ENCODE measurements around the gene FMNL2. TPM values are rescaled to one million over a fixed set of nuclear protein-coding genes. Genes with fewer than 3 reads are reported as not detected.

Gene FMNL2
- total RNA-seq, 1 donor = 24.2 TPM

GRCh38 chr2:152686321-152686720 lies 351.3 kb downstream of the FMNL2 start:
- Histone ChIP-seq H3K79me2 (ENCODE audit: insufficient read depth, low read length) (peaks cover 51% of the 10 kb centered on the region), H3K36me3 (ENCODE audit: insufficient read depth, low read length) (peaks cover 4% of the 10 kb centered on the region), H3K4me3 (ENCODE audit: insufficient read depth, low read length) (no peak overlapping the region), H3K4me1 (ENCODE audit: insufficient read depth, low read length) (no peaks in the 10 kb centered on the region), H4K20me1 (ENCODE audit: insufficient read depth, low read length) (no peaks in the 10 kb centered on the region), H3K4me2 (ENCODE audit: insufficient read depth, low read length) (no peak overlapping the region), H2AFZ (ENCODE audit: low read length) (no peak overlapping the region), H3K9me3 (ENCODE audit: low read depth, low read length) (no peaks in the 10 kb centered on the region), H3K27ac (ENCODE audit: low read depth, low read length) (no peak overlapping the region), H3K27me3 (ENCODE audit: insufficient read depth, low read length) (no peaks in the 10 kb centered on the region)
- TF ChIP-seq CTCF (IDR thresholded peaks at IDR 0.05; ENCODE audit: extremely low read depth, low read depth, low read length) = no peak
- DNase-seq (ENCODE audit: insufficient read length, low spot score, missing footprints) = no peak

GRCh38 chr2:152693033-152693432 lies 358.1 kb downstream of the FMNL2 start:
- Histone ChIP-seq H3K4me2 (ENCODE audit: insufficient read depth, low read length) (no peak overlapping the region), H2AFZ (ENCODE audit: low read length) (no peak overlapping the region), H3K36me3 (ENCODE audit: insufficient read depth, low read length) (peaks cover 9% of the 10 kb centered on the region), H3K4me3 (ENCODE audit: insufficient read depth, low read length) (no peak overlapping the region), H3K9me3 (ENCODE audit: low read depth, low read length) (no peaks in the 10 kb centered on the region), H3K79me2 (ENCODE audit: insufficient read depth, low read length) (peaks cover 41% of the 10 kb centered on the region), H3K4me1 (ENCODE audit: insufficient read depth, low read length) (peaks cover 17% of the 10 kb centered on the region), H3K27ac (ENCODE audit: low read depth, low read length) (no peak overlapping the region), H4K20me1 (ENCODE audit: insufficient read depth, low read length) (no peaks in the 10 kb centered on the region), H3K27me3 (ENCODE audit: insufficient read depth, low read length) (no peaks in the 10 kb centered on the region)
- TF ChIP-seq CTCF (IDR thresholded peaks at IDR 0.05; ENCODE audit: extremely low read depth, low read depth, low read length) = no peak
- DNase-seq (ENCODE audit: insufficient read length, low spot score, missing footprints) = no peak

- Histone ChIP-seq H3K36me3 (ENCODE audit: insufficient read depth, low read length) (peaks cover 9% of the 10 kb centered on the region), H3K79me2 (ENCODE audit: insufficient read depth, low read length) (peaks cover 49% of the 10 kb centered on the region), H3K4me1 (ENCODE audit: insufficient read depth, low read length) (peaks cover 17% of the 10 kb centered on the region), H3K4me2 (ENCODE audit: insufficient read depth, low read length) (peak overlapping the region; percentile 83), H4K20me1 (ENCODE audit: insufficient read depth, low read length) (no peaks in the 10 kb centered on the region), H3K27ac (ENCODE audit: low read depth, low read length) (peak overlapping the region; percentile 92), H2AFZ (ENCODE audit: low read length) (no peak overlapping the region), H3K4me3 (ENCODE audit: insufficient read depth, low read length) (peak overlapping the region; percentile 62), H3K9me3 (ENCODE audit: low read depth, low read length) (no peaks in the 10 kb centered on the region), H3K27me3 (ENCODE audit: insufficient read depth, low read length) (no peaks in the 10 kb centered on the region)
- no peak for TF ChIP-seq CTCF (IDR thresholded peaks at IDR 0.05; ENCODE audit: extremely low read depth, low read depth, low read length)
- peak; percentile 45 for DNase-seq (ENCODE audit: insufficient read length, low spot score, missing footprints)
These were observed 359.2 kb downstream of the FMNL2 start for GRCh38 chr2:152694161-152694661.

DNA sequence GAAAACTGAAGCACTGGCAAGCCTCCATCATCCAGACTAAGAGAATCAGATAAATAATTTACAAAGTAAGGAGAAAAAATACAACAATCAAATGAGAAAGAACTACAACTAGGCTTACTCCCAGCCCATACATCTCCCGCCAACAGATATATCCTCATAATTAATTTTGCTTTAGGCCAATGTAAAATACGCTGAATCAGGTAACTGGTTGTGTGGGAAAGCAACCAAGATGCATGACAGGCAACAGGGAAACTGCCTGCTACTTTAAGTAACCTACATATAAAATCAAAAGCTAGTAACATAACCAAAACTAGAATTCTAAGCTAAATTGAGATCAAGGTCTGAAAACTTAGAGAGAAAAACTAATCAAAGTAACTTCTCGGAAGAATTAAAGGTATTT lies 360.8 kb downstream of the FMNL2 start:
- Histone ChIP-seq H4K20me1 (ENCODE audit: insufficient read depth, low read length) (no peaks in the 10 kb centered on the region), H3K36me3 (ENCODE audit: insufficient read depth, low read length) (peaks cover 9% of the 10 kb centered on the region)
- no peak for TF ChIP-seq CTCF (IDR thresholded peaks at IDR 0.05; ENCODE audit: extremely low read depth, low read depth, low read length)

More for the DNA sequence above, 360.8 kb downstream of the FMNL2 start:
- no peak overlapping the region for H3K4me2 ChIP-seq (ENCODE audit: insufficient read depth, low read length)
- H2AFZ ChIP-seq (ENCODE audit: low read length) = no peak overlapping the region
- H3K27ac ChIP-seq (ENCODE audit: low read depth, low read length) = peak overlapping the region; percentile 92
- H3K9me3 ChIP-seq (ENCODE audit: low read depth, low read length) = no peaks in the 10 kb centered on the region
- no peak overlapping the region for H3K4me3 ChIP-seq (ENCODE audit: insufficient read depth, low read length)
- no peaks in the 10 kb centered on the region for H3K27me3 ChIP-seq (ENCODE audit: insufficient read depth, low read length)
- peaks cover 17% of the 10 kb centered on the region for H3K4me1 ChIP-seq (ENCODE audit: insufficient read depth, low read length)
- peaks cover 65% of the 10 kb centered on the region for H3K79me2 ChIP-seq (ENCODE audit: insufficient read depth, low read length)
- DNase-seq (ENCODE audit: insufficient read length, low spot score, missing footprints) = no peak

Data from osteoblast (primary cell).